Lung (tissue), 12 donors: Measurements from ENCODE around the gene OTUD4. TPM values are rescaled to one million over a fixed set of nuclear protein-coding genes. Genes with fewer than 3 reads are reported as not detected.

ENCODE experiments used
- ATAC-seq: fragments of 200-7000 bp; cut with Tn5 transposase; one replicate; pipeline ENCODE4 v1.9.1; 2020; ENCODE audit warnings: moderate number of reproducible peaks; ENCODE audit not compliant: insufficient read depth, low FRiP score
- DNase-seq, 3 donors: peaks; one replicate each; pipeline ENCODE4 v3.0.0-alpha.2; 2013 to 2017
- H3K27ac ChIP-seq, 2 donors: one replicate each; pipeline ENCODE4 v1.5.1; 2013; ENCODE audit warnings: mild to moderate bottlenecking in 2 of 2, moderate library complexity in 2 of 2, control low read depth in 1 of 2, inconsistent platforms in 1 of 2, low read depth in 1 of 2, low read length in 1 of 2
- H3K27me3 ChIP-seq, 3 donors: one replicate each; pipeline ENCODE4 v1.5.1; 2013; ENCODE audit warnings: low read length in 2 of 3; ENCODE audit not compliant: control insufficient read depth in 3 of 3, insufficient read depth in 3 of 3
- H3K36me3 ChIP-seq, 4 donors: one replicate each; pipeline ENCODE4 v1.5.1; 2013; ENCODE audit warnings: low read length in 4 of 4, mild to moderate bottlenecking in 1 of 4, moderate library complexity in 1 of 4; ENCODE audit not compliant: control insufficient read depth in 4 of 4, insufficient read depth in 4 of 4
- H3K4me1 ChIP-seq, 5 donors: one replicate each; pipeline ENCODE4 v1.5.1; 2013; ENCODE audit warnings: low read length in 5 of 5, mild to moderate bottlenecking in 2 of 5, moderate library complexity in 1 of 5; ENCODE audit not compliant: control insufficient read depth in 5 of 5, insufficient read depth in 5 of 5
- H3K4me3 ChIP-seq: one replicate; pipeline ENCODE4 v1.5.1; 2013; ENCODE audit warnings: mild to moderate bottlenecking, control low read depth, moderate library complexity
- H3K9ac ChIP-seq, 2 donors: one replicate each; pipeline ENCODE4 v1.5.1; 2013; ENCODE audit warnings: low read length in 2 of 2, control low read depth in 1 of 2; ENCODE audit not compliant: insufficient read depth in 1 of 2
- H3K9me3 ChIP-seq, 4 donors: one replicate each; pipeline ENCODE4 v1.5.1; 2013; ENCODE audit warnings: low read length in 3 of 4, mild to moderate bottlenecking in 1 of 4, moderate library complexity in 1 of 4; ENCODE audit not compliant: control insufficient read depth in 4 of 4, insufficient read depth in 3 of 4
- CTCF ChIP-seq: IDR thresholded peaks from 2 replicates; pipeline ENCODE4 v1.5.1; 2012; ENCODE audit warnings: mild to moderate bottlenecking; ENCODE audit errors: control extremely low read depth, extremely low read depth
- WGBS, 2 donors: extraction: QIAGEN DNeasy Blood & Tissue Kit; methylation state at CpG; one replicate each; pipeline ENCODE4 v1.1.7; 2013; 5-methylcytosine and 5-hydroxymethylcytosine counted together
- polyA plus RNA-seq, 2 donors: library from polyadenylated mRNA; stranded (reverse); fragments of 200-250 nt; gene quantifications; one replicate each; pipeline ENCODE4 v1.2.1, GENCODE V29; 2013
- total RNA-seq, 2 donors: library from RNA; depleted of rRNA in 1 of 2; stranded (reverse); fragments of >200 nt in 1 of 2; gene quantifications; one replicate each; pipeline ENCODE4 v1.2.1, GENCODE V29; 2014 to 2021
- donor health status: control.
- donor health status: control.
- donor health status: Bipolar disorder and iron deficiency.
- donor health status: healthy.
- donor health status: DM: yes; HTN: yes; CAD: no.

OTUD4 gene
- total and polyA plus RNA-seq, 4 donors: 11.0 to 101 (median 24.0) TPM

GRCh38 chr4:145207934-145208333 is 27.5 kb upstream of the OTUD4 start:
- Histone ChIP-seq H3K9me3 (no peaks in the 10 kb centered on the region), H3K27ac (no peak overlapping the region), H3K4me1 (no peaks in the 10 kb centered on the region), H3K9ac (no peak overlapping the region), H3K4me3 (no peak overlapping the region), H3K27me3 (no peaks in the 10 kb centered on the region), H3K36me3 (no peaks in the 10 kb centered on the region)
- TF ChIP-seq CTCF: no peak
- WGBS, 2 donors: 95% methylated on average over 2 of the region's 2 CpGs
- no peak for ATAC-seq
- no peak for DNase-seq

- Histone ChIP-seq H3K27ac (no peak overlapping the region), H3K27me3 (no peaks in the 10 kb centered on the region), H3K9me3 (no peaks in the 10 kb centered on the region), H3K9ac (no peak overlapping the region), H3K4me3 (no peak overlapping the region), H3K4me1 (no peaks in the 10 kb centered on the region), H3K36me3 (no peaks in the 10 kb centered on the region)
- TF ChIP-seq CTCF: no peak
- 77 to 89% methylated on average over 9 of the region's 9 CpGs for WGBS, 2 donors
- no peak for DNase-seq
- ATAC-seq: no peak
Measured at GRCh38 chr4:145203410-145203809, 23.0 kb upstream of the OTUD4 start.

- Histone ChIP-seq H3K9ac (no peak overlapping the region), H3K27ac (no peak overlapping the region), H3K36me3 (no peaks in the 10 kb centered on the region), H3K4me3 (no peak overlapping the region), H3K4me1 (no peaks in the 10 kb centered on the region), H3K9me3 (no peaks in the 10 kb centered on the region), H3K27me3 (no peaks in the 10 kb centered on the region)
- TF ChIP-seq CTCF: no peak
- 91 to 94% methylated on average over 4 of the region's 4 CpGs for WGBS, 2 donors
- no peak for DNase-seq
- ATAC-seq: no peak
Measured at GRCh38 chr4:145200366-145200765, 20.0 kb upstream of the OTUD4 start.

DNA sequence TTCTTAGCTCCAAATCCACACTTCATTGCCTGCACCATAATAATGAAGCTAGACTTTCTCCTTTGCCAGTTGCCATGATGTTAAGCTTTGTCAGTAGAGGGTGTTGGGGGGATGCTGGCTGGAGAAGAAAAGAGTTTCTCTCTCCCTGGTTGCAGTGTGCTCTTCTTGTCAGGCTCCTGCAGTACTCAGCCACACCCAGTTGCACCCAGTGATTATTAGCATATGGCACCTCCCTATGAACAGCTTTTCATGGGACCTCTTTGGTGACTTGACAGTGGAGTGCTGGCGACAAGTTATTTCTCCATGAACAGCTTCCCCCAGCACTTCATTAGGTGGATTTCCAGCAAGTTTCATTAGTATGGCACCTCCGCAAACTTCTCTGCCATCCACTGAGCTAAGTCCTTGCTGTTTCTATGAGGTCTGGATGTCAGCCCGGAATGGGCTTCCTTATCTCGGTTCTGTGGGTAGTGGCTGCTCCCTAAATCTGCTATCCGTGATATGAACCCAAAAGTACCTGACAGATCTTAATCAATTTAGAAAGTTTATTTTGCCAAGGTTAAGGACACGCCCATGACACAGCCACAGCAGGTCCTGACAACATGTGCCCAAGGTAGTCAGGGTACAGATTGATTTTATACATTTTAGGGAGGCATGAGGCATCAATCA is 18.8 kb upstream of the OTUD4 start:
- Histone ChIP-seq H3K9ac (no peak overlapping the region), H3K36me3 (no peaks in the 10 kb centered on the region), H3K27ac (no peak overlapping the region), H3K4me3 (no peak overlapping the region), H3K9me3 (no peaks in the 10 kb centered on the region), H3K4me1 (no peaks in the 10 kb centered on the region), H3K27me3 (no peaks in the 10 kb centered on the region)
- DNase-seq (no peak), ATAC-seq (no peak)
- WGBS, 2 donors: 90 to 96% methylated on average over 6 of the region's 6 CpGs
- TF ChIP-seq CTCF: no peak
